Measurements from ENCODE around the gene TUBG1.
"Not testable (repeated sequence)": the region's sequence is repeated elsewhere in the genome, so short reads cannot be mapped to it uniquely, and the experiment has no call there.

TUBG1 gene

DNA sequence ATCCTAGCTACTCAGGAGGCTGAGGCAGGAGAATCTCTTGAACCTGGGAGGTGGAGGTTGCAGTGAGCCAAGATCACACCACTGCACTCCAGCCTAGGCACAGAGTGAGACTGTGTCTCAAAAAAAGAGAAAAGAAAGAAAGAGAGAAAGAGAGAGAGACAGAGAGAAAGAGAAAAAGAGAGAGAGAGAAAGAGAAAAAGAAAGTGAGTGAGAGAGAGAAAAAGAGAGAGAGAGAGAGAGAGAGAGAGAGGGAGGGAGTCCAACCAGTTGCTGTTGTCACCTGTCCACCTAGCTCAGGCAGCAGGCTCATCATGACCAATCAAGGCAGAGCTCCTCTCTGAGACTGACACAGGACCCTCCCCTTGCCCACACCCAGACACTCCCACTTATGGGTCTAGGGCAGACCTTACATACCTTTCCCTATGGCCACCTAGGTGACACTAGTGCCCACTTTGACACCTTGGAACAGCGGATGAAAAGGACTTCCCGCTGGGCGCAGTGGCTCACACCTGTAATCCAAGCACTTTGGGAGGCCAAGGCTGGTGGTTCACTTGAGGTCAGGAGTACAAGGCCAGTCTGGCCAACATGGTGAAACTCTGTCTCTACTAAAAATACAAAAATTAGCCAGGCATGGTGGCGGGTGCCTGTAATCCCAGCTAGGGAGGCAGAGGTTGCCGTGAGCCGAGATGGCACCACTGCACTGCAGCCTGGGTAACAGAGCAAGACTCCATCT lies 17.7 kb downstream of the TUBG1 start:
- DNase-seq, result not testable (repeated sequence)

DNA sequence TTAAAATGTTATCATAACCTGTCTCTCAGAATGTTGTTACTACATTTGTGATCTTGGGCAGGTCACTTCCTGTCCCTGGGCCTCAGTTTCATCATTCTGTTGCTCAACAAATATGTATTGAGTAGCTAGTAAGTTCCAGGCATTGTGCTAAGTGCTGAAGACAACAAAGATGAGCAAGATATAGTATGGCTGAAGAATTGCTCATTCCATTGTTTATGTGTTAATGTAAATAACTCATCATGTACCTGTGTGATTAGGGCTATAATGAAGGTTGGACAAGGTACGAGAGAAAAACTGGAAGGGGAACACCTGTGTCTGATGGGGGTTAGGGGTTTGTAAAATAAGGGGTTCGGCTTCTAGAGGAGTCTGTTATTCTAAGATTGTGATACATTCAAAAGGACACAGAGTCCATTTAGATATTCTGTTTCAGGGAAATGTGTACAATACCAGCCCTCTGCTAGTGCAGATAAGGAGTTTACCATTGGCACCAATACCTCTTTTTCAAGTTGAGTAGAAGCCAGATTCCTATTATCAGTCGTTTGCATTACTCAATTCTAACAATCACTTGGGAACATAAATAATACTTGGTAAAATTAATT lies 20.0 kb downstream of the TUBG1 start:
- no peak for DNase-seq

DNA sequence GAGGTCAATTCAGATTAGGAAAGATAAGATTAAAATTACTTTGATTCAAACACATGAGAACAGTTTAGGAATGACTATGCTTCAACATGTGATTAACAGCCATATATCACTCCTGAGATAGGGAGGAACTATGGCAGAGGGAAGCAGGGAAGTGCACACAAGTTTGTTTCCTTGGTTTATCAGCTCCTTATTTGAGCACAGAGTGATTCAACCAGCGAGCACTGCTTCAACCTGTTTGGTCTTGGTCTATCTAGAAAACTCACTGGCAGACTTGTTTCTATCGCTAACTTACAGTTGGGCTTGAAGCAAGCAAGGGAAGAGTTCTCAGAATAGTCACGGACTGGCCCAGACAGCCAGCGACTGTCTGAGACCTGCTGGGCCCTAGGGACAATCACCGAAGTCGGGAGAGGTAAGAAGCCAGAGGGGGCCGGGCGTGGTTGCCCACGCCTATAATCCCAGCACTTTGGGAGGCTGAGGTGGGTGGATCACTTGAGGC lies 23.5 kb downstream of the TUBG1 start:
- no peak for DNase-seq

DNA sequence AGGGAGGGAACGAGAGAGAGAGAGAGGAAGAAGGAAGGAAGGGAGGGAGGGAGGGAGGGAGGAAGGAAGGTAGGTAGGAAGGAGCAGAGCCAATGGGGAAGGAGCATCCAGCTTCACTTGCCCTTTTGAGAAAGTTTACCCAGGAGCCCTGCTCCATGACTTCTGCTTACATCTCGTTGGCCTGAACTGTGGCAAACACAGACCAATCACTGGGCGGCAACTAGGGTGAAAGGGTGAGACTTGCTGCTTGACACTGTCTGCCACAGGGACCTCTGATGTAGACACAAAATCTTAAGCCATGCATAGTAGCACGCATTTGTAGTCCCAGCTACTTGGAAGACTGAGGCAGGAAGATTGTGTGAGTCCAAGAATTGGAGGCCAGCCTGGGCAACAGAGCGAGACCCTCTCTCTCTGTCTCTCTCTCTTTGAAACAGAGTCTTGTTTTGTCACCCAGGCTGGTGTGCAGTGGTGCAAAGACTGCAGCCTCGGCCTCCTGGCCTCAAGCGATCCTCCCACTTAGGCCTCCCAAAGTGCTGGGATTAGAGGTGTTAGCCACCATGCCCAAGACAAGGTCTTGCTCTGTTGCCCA lies 30.1 kb downstream of the TUBG1 start:
- no peak for DNase-seq

DNA sequence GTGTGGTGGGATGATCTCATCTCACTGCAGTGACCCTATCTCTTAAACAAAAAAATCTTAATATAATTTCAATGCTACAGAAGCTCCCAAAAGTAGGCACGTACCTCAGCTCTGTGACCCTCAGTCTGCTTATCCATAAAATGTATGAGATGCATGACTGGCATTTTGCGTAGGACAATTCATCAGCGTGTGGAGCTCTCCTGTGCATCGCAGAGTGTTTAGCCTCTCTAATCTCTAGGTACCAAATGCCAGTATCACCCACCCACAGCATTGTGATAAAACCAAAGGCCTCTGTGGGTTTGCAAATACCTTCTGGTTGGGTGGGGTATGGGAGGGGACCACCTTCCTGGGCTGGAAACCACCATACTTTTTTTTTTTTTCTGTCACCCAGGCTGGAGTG lies 30.6 kb downstream of the TUBG1 start:
- no peak for DNase-seq

DNA sequence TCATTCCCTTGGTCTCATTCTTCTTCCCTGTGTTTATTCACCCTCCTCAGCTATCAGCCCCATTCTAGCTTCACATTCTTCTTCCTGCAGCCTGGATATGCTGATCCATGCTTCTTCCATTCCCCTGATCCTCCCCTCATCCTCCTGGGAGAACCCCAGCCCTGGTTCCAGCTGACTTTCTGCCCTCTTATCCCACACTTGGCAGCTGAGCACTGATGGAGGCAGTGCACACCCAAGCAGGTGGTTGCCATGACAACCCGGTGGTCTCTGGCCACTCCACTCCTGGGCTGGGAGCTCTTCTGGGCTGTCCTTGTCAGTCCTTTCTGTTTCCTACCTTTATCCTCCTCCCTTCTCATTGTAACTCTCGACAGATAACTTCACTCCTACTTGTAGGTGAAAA lies 32.9 kb downstream of the TUBG1 start:
- no peak for DNase-seq

DNA sequence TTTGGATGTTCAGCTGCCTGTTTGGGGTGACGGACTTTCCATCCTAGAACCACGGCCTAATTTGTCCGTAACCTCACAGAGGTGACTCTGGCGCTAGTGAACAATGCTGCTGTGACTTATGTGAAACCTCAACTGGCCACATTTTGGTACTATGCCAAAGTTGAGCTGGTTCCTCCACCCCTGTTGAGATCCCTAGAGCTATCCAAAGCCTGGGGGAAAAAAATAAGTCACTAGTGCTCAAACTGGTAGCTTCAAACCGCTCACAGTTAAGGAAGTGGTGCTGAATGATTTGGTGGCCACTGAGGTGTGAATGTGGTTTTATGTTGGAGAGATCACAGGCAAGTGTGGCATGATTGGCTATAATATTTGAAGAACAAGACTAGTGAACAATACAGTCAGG lies 38.3 kb downstream of the TUBG1 start:
- DNase-seq, result no peak

DNA sequence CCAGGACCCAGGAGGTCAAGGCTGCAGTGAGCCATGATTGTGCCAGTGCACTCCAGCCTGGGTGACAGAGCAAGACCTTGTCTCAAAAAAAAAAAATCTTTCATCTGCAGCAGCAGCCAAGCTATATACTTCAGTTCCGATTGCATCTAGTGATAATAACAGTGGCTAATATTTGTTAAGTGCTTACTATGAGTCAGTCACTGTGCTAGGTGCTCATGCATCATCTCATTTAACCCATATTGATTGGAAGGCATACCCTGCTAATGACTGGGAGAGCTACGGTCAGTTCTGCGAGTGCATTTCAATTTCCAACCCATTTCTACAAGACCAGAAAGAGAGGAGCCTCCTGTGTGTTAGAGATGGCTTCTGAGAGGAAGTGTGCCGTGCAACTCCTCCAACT lies 41.9 kb downstream of the TUBG1 start:
- no peak for DNase-seq

DNA sequence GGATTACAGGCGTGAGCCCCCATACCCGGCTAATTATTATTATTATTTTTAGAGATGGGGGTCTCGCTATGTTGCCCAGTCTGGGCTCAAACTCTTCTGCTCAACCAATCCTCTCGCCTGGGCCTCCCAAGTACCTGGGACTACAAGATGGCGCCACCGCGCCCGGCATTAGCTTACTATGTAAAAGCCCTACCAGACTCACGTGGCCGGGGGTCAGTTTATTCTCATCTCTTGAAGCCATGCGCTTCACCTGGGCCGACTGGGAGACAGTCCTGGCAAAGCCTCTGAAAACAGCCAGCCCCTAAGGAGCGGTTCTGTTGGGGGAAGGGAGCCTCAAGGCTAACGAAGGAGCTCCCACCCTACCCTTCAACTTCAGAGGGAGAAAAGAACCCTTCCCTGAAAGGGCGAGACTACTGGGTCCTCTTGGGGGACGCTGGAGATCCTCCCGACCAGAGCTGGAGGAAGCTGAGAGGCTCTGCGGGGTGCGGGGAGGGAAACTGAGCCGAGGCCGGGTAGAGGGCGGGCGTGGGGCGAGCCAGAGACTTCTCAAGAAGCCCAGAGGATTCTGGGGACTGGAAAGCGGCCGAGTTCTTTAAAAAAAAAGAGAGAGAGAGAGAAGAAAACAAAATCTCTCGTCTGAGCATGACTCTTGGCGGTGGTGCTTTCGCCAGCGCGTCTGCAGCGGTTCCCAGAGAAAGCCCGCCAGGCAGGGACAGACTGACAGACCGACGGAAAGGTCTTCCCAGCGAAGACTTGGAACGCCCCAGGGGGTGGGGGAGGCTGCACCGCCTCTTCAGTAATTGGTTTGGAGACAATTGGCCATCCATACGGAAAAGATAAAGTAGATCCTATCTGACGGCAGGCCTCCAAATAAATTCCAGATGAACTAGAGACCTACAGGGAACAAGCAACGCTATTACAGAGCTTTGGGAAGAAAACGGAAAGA lies 44.0 kb downstream of the TUBG1 start:
- DNase-seq, result no peak

DNA sequence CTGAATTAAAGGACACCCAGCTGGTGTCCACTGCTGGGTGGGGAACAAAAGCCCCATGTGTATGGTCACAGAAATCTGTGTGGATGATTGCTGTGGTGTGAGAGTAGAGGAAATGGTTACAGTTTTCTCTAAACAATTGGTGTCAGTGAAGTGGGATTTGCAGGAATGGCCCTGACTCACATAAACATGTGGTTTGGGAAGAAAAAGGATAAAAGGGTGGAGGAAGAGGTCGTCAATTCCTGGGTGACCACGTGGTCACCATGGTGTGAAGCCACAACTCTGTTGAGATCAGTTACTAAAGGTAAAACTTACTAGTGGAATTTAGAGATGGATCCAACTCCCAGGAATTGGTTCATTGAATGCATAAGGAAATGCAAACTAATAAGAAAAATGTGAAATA lies 46.0 kb downstream of the TUBG1 start:
- no peak for DNase-seq

DNA sequence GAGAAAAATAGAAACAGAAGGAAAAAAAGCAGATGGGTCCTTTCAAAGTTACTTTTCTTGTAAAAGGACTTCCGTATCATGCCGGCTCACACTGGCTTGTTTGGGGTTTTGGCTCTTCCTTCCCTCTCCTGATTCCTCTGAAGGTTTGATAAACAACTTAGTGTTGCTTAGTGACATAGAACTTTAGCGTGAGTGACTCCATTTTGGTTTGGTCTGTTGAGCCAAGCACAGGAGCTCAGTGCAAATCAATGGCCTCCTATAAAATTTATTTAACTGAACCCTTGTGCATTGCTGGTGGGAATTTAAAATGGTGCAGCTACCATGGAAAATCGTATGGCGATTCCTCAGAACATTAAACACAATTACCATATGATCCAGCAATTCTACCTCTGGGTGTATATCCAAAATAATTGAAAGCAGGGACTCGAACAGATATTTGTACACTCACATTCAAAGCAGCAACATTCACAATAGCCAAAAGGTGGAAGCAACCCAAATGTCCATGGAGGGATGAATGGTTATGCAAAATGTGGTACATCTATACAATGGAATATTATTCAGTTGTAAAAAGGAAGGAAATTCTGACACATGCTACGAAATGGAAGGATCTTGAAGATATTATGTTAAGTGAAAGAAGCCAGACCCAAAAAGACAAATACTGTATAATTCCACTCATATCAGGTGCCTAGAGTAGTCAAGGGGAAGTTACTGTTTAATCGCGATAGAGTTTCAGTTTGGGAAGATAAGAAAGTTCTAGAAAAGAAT lies 48.5 kb downstream of the TUBG1 start:
- DNase-seq, result no peak

DNA sequence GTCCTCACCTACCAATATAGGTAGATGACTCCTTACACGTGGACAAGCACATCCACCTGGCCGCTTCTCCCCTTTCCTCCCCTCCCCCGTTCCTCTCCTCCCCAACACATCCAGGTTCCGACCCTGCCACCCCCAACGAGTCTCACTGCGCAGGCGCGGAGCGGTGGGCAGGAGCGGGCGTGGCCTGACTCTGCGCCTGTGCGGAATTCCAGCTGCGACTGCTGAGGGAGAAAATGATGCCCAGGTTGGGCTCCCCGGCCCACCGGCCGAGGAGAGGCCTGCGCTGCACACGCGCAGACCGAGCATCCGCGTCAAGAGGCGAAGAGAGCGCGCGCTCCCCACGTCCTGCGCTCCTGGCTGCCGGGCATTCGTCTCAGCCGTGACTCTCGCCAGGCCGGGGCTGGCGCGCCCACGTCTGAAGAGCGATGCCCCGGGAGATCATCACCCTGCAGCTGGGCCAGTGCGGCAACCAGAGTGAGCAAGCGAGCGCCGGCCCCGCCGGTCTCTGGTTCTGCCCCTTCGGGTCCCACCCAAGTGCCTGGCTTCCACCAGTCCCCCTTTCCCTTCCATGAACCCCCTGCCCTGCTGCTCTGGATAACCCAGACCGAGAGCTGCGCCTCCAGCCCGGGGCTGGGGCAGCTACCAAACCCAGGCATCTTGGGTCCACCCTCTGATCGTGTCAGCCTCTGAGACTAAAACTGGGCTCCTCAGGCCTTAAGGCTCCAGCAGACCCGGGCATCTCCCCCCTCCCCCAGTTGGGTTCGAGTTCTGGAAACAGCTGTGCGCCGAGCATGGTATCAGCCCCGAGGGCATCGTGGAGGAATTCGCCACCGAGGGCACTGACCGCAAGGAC lies 49.8 kb downstream of the TUBG1 start, which contains the start of gene TUBG2:
Gene TUBG2 (plus strand): TSS at position 206 of the 853 bp plus-strand sequence. CDS start 220 bp downstream, at position 426.
- peak; percentile 82 for DNase-seq

DNA sequence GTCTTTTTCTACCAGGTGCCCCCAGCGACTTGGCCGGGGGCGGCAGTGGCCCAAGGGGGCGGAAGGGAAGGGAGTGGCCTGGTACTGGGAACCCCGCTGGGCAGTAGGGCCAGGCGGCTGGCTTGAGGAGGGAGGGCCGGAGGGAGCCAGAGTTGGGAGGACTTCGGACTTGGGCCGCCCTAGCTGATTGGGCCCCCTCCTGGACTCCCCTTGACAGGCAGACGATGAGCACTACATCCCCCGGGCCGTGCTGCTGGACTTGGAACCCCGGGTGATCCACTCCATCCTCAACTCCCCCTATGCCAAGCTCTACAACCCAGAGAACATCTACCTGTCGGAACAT lies 50.4 kb downstream of the TUBG1 start:
- DNase-seq, result not testable (repeated sequence)

DNA sequence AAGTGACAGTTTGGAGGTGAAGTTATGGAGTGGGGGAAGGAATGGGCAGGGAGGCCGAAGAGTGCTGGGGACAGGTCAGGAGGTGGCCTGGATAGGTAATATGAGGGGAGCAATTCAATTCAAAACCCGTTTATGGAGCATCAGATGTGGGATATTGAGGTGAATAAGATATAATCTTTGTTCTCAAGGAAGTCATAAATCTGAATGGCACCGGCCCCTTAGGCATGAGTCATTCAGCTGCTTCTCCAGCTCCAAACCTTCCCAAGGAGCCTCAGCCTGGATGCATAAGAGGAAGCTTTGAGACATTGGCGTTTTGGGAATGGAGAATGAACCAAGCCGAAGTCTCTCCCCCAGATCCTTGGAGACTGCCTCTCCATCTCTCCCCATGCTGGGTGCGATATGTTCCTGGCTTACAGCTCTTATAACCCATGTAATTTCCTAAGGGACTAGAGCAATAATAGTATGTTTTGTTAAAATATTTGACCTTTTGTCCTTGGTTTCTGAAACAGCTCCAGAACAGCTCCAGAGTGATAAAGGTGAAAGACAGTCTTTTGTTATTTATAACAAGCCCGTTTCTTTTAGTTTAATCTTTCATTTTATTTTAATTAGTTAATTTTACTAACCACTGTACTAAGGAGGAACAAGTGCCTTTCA lies 51.3 kb downstream of the TUBG1 start:
- no peak for DNase-seq
